Fibroblast of pulmonary artery (primary cell): ENCODE data around the gene CACNG7.

Experiments
- DNase-seq: peaks from one replicate; pipeline ENCODE4 v3.0.0-alpha.2; 2010; ENCODE audit warnings: low read depth
- H3K4me3 ChIP-seq: replicated peaks from 2 replicates; pipeline ENCODE4 v1.5.1; 2011; ENCODE audit warnings: low read depth, mild to moderate bottlenecking, control low read depth, low read length, moderate library complexity
- TF ChIP-seq, protein P1 (sequence below): IDR thresholded peaks from 2 replicates; pipeline ENCODE4 v1.5.1; 2011; ENCODE audit warnings: mild to moderate bottlenecking, control low read depth, low read length, inconsistent platforms; ENCODE audit errors: missing control alignments

The CACNG7 gene

DNA sequence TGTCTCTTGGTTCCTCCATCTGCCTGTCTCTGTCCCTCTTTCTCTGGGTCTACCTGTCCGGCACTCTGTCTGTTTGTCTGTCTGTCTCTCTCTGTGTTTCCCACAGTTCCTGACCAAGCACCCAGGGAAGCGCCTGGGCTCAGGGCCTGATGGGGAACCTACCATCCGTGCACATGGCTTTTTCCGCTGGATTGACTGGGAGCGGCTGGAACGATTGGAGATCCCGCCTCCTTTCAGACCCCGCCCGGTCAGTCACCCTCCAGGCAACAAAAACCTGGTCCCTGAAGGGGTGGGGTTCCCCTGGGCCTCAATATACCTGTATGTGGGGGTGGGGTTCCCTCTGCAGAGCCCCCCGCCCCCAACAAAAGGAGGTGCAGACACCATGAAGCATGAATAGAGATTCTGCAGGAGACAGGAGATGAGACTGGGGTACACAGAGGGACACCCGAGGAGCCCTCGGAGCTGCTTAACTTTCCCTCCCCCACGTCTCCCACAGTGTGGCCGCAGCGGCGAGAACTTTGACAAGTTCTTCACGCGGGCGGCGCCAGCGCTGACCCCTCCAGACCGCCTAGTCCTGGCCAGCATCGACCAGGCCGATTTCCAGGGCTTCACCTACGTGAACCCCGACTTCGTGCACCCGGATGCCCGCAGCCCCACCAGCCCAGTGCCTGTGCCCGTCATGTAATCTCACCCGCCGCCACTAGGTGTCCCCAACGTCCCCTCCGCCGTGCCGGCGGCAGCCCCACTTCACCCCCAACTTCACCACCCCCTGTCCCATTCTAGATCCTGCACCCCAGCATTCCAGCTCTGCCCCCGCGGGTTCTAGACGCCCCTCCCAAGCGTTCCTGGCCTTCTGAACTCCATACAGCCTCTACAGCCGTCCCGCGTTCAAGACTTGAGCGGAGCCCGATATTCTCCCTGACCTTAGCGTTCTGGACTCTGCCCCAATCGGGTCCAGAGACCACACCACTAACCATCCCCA, 2.6 kb upstream of the CACNG7 start:
- peak; percentile 21 for DNase-seq
- H3K4me3 ChIP-seq: no peak overlapping the region
- TF ChIP-seq, protein P1, sequence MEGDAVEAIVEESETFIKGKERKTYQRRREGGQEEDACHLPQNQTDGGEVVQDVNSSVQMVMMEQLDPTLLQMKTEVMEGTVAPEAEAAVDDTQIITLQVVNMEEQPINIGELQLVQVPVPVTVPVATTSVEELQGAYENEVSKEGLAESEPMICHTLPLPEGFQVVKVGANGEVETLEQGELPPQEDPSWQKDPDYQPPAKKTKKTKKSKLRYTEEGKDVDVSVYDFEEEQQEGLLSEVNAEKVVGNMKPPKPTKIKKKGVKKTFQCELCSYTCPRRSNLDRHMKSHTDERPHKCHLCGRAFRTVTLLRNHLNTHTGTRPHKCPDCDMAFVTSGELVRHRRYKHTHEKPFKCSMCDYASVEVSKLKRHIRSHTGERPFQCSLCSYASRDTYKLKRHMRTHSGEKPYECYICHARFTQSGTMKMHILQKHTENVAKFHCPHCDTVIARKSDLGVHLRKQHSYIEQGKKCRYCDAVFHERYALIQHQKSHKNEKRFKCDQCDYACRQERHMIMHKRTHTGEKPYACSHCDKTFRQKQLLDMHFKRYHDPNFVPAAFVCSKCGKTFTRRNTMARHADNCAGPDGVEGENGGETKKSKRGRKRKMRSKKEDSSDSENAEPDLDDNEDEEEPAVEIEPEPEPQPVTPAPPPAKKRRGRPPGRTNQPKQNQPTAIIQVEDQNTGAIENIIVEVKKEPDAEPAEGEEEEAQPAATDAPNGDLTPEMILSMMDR: peak; percentile 74

DNA sequence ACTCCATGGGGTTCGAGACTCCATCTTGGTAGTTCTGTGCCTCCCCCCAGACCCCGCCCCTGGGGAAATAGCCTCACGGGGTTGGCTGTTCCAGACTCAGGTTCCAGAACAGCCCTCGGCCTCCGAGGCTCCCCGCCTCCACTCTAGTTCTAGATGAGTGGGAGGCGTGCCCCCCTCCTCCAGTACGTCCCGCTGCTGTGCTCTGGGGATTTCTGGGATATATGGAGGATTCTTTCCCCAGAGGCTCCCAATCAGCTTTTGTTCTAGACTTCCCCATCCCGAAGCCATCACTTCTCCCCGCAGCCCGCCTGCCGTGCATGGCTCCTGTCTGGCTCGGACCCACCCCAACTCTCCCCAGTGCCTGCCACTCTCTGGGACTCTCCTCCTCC, 1.9 kb upstream of the CACNG7 start:
- TF ChIP-seq, protein P1: no peak
- H3K4me3 ChIP-seq: no peak overlapping the region
- no peak for DNase-seq

DNA sequence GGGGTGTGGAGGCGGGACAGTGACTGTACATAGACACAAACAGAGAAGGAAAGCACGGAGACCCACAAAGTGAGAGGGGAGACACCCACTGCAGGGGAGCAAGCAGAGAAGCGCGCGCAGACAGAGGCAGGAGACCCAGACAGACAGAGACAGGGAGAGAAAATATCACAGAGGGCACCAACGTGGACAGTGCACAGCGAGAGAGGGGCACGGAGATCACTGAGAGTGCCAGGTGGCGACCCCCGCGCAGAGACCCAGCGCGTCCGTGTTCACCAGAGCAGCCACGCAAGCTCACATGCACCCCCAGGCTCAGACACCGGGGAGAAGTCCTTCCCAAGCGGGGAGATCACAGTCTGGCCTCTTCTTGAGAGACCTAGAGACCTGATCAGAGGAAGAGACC, 1.4 kb upstream of the CACNG7 start:
- peak overlapping the region; percentile 68 for H3K4me3 ChIP-seq
- DNase-seq: no peak
- TF ChIP-seq, protein P1: no peak

DNA sequence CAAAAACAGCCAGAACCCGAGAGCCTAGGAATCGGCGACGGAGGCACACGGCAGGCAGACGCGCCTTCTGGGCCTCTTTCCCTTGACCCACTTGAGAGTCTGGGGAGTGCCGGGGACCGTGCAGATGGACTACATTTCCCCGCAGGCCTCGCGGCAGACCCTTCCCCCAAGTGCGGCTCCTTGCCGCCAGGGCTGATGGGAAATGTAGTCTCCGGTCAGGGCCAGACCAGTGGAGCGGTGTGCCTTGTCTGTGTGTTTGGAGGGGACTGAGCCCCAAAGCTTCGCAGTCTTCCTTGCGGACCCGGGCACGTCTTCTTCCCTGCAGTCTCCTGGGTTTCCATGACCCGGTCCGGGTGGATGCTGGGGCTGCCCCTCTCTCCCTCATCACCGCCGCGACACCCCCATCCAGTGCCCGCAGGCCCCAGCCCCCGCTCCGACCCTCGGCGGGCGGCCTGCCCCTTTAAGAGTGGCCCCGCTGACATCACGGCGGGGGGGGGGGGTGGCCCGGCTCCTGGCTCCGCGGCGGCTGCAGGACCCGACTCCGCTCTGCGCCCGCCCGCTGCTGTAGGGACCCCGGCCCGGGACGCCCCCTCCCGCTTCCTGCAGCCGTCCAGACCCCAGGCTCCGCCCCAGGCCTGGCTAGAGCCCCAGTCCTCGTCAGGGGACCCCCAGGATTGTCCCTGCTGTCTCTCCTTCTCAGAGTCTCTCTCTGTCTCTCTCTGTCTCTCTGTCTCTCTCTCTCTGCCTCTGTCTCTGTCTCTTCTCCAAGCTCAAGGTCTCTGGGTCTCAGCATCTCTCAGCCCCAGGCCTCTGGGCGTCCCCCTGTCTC, 758 bp upstream of the CACNG7 start:
- H3K4me3 ChIP-seq: peak overlapping the region; percentile 68
- peak; percentile 71 for DNase-seq
- TF ChIP-seq, protein P1: no peak

DNA sequence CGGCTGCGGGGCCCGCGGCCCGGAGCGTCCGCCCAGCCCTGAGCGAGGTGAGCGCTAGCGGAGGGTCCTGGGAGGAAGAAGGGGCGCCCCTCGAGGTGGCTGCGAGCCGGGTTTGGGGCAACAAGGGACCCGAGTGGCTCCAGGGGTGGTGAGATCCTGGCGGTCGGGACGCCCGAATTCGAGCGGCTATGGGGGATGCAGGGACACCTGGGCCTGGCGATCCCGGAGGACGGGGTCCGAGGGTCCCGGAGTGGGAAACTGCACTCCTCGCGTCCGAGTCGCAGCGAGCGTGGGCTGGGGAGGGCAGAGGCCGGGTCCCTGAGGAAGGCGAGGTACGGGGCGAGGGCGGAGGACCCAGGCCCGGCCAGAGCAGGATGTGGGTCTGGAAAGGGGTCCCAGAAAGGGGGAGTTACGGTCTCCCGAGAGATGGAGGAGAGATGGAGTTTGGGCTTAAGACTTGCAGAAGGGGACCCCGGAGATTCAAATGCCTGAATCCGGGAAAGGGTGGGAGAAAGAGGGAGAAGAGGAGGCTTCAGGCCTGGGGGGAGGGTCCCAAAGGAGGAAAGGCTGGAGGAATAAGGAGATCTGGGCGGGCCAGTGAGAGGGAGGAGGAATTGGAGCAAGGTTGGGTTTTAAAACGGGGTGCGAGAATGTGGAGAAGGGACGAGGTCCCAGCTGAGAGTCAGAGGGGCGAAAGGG, 542 bp downstream of the CACNG7 start:
- TF ChIP-seq, protein P1: no peak
- no peak for DNase-seq
- H3K4me3 ChIP-seq: peak overlapping the region; percentile 68

DNA sequence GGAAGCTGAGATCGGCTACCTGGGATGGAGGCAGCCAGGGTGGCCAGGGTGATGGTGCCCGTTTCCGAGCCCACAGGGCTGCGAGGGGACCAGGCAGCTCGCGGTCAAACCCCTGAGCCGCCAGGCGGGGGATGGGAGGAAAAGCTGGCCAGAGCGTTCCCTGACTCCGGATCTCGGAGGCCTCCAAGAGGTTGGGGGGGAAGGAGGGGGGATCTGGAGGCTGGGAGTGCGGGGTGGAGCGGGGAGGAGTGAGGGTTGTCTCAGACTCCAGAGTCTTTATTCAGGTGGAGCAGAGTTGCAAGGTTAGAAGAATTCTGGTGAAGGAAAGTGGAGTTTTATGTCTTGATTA, 1.1 kb downstream of the CACNG7 start:
- DNase-seq: peak; percentile 17
- TF ChIP-seq, protein P1: no peak
- H3K4me3 ChIP-seq: peak overlapping the region; percentile 68
